ENCODE data around the gene RS1. TPM values are rescaled to one million over a fixed set of nuclear protein-coding genes. Genes with fewer than 3 reads are reported as not detected.

The RS1 gene
- total and polyA plus RNA-seq, 10 of the 15 experiments (the other 5 are each of a cell fraction or from before 2014, with no cell fraction given) = 0.04 to 0.26 TPM; not detected in 8

- ChIA-PET RAD21 (ENCODE audit: unreplicated experiment) (no interaction called here), POLR2A (no interaction called here), CTCF (no interaction called here), SMC1A (ENCODE audit: uncharacterized antibody, unreplicated experiment) (no interaction called here)
- FAIRE-seq (no peak), DNase-seq (ENCODE audit: low read depth, low spot score) (no peak), ATAC-seq (no peak)
- BruUV-seq (replicated peaks) = no TSS peak
- Histone ChIP-seq H3K9me3 (replicated peaks; ENCODE audit: control insufficient read depth, insufficient read depth, low read length) (no peaks in the 10 kb centered on the region), H3K9ac (ENCODE audit: control insufficient read depth, insufficient read depth, low read length) (no peak overlapping the region), H3K4me1 (ENCODE audit: control insufficient read depth, insufficient read depth, low read length) (no peaks in the 10 kb centered on the region), H3K27ac (ENCODE audit: control insufficient read depth, insufficient read depth) (no peak overlapping the region), H3K36me3 (ENCODE audit: control insufficient read depth in 2 of 2, insufficient read depth in 2 of 2, low read length in 1 of 2) (no peaks in the 10 kb centered on the region), H3K4me3 (no peak overlapping the region), H4K20me1 (ENCODE audit: control insufficient read depth, insufficient read depth) (no peaks in the 10 kb centered on the region), H3K79me2 (ENCODE audit: control insufficient read depth, insufficient read depth, low read length) (no peaks in the 10 kb centered on the region), H3K27me3 (replicated peaks in 1 of 2; ENCODE audit: control insufficient read depth in 2 of 2, insufficient read depth in 2 of 2, low read length in 1 of 2) (no peaks in the 10 kb centered on the region), H3K4me2 (ENCODE audit: control insufficient read depth, insufficient read depth) (no peak overlapping the region), H2AFZ (ENCODE audit: control insufficient read depth, low read depth, low read length) (no peak overlapping the region)
- no peak for TF ChIP-seq NBN (IDR thresholded peaks at IDR 0.05)
- no peak for TF ChIP-seq TARDBP (IDR thresholded peaks at IDR 0.05; ENCODE audit: borderline replicate concordance)
- TF ChIP-seq ZBTB4 (CRISPR knock-in tag; IDR thresholded peaks at IDR 0.05) = no peak
- no peak for TF ChIP-seq ATF7 (IDR thresholded peaks at IDR 0.05; ENCODE audit: low read depth)
- no peak for TF ChIP-seq BHLHE40 (IDR thresholded peaks at IDR 0.05; ENCODE audit: borderline replicate concordance in 1 of 2, low read depth in 2 of 2, low read length in 1 of 2)
- TF ChIP-seq ZBED1 (IDR thresholded peaks at IDR 0.05; ENCODE audit: borderline replicate concordance) = no peak
- TF ChIP-seq CUX1 (IDR thresholded peaks at IDR 0.05; ENCODE audit: insufficient replicate concordance, low read depth, low read length) = no peak
- TF ChIP-seq CHD1 (IDR thresholded peaks at IDR 0.05; ENCODE audit: low read depth, low read length) = no peak
- TF ChIP-seq CBX5 (IDR thresholded peaks at IDR 0.05; ENCODE audit: low read depth) = no peak
- TF ChIP-seq SMARCA5 (IDR thresholded peaks at IDR 0.05) = no peak
- no peak for TF ChIP-seq RUNX3 (IDR thresholded peaks at IDR 0.05; ENCODE audit: low read length)
- no peak for TF ChIP-seq IKZF2 (IDR thresholded peaks at IDR 0.05)
- no peak for TF ChIP-seq TBL1XR1 (IDR thresholded peaks at IDR 0.05; ENCODE audit: low read depth, low read length)
- no peak for TF ChIP-seq SMAD1 (IDR thresholded peaks at IDR 0.05; ENCODE audit: low read depth, partially characterized antibody)
- TF ChIP-seq RELA (IDR thresholded peaks at IDR 0.05; ENCODE audit: borderline replicate concordance, partially characterized antibody) = no peak
- no peak for TF ChIP-seq CHD4 (IDR thresholded peaks at IDR 0.05)
- no peak for TF ChIP-seq POU2F2 (IDR thresholded peaks at IDR 0.05; ENCODE audit: borderline replicate concordance, low read depth, low read length)
- in situ Hi-C loops (cut with MboI) = no loop called here
- intact Hi-C loops (cut with micrococcal nuclease; ENCODE audit: unreplicated experiment) = no loop called here
- WGBS (ENCODE audit: insufficient coverage, insufficient replicate concordance, low lambda C conversion rate, missing lambda C conversion rate) = 0% methylated on average over 2 of the region's 2 CpGs
Measured at GRCh38 chrX:18598413-18598812, 73.5 kb downstream of the RS1 start.

Data from GM12878 (cell line).